Measurements from ENCODE around the gene LCN2. TPM values are rescaled to one million over a fixed set of nuclear protein-coding genes. Genes with fewer than 3 reads are reported as not detected.
"Not testable (repeated sequence)": the region's sequence is repeated elsewhere in the genome, so short reads cannot be mapped to it uniquely, and the experiment has no call there.

The LCN2 gene
- 1.3 TPM in 1 of 2 replicates, not detected in the other for polyA plus RNA-seq (2014; cell fraction: cytosol; rRNA removed)
- polyA plus RNA-seq (2014; cell fraction: nucleus; rRNA removed) = not detected in 2 replicates

DNA sequence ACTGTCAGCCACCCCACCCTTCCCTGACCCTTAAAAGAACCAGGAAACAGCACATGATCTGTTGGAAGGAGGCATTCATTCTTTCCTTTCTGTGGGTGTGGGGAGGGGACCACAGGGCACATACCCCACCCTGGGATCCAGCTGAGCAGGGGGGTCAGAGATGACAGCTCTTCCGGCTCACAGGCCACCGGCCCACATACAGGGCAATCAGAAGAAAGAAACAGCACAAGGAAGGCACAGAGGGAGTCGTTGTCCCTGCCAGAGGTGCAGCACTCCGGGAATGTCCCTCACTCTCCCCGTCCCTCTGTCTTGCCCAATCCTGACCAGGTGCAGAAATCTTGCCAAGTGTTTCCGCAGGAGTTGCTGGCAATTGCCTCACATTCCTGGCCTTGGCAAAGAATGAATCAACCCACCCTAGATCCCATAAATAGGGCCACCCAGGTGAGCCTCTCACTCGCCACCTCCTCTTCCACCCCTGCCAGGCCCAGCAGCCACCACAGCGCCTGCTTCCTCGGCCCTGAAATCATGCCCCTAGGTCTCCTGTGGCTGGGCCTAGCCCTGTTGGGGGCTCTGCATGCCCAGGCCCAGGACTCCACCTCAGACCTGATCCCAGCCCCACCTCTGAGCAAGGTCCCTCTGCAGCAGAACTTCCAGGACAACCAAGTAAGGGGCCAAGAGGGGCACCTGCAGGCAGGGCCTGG is at the start of gene LCN2:
TSS of gene LCN2 (plus strand) at position 453 of the 701 bp plus-strand sequence. CDS start at position 526, 73 bp downstream.
- DNase-seq (ENCODE audit: low spot score) = no peak

DNA sequence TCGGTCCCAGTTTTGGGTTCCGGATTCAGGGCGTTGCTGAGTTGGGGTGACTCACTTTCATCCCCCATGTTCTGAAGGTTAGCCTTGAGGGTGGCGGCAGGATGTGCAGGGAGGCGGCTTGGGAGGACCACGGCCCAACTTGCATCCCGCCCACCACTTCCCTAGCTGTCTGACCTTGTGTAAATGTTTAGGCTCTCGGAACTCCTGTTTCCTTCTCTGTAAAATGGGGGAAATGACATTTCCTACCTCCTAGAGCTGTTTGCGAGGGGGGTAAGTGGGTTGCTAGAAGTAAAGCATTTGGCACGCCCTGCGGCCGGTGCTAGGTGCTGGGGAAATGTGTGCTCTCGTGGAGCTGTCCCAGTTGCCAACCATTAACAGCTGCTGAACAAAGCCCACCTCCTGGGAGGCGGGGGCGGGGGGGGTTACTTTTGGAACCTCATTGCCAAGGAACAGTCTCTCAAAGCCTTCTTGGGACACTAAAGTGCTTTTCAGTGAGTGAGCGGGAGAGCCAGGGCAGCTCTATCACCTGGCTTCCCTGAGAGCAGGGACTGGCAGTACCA is 49.2 kb upstream of the LCN2 start:
- DNase-seq (ENCODE audit: low spot score) = no peak

DNA sequence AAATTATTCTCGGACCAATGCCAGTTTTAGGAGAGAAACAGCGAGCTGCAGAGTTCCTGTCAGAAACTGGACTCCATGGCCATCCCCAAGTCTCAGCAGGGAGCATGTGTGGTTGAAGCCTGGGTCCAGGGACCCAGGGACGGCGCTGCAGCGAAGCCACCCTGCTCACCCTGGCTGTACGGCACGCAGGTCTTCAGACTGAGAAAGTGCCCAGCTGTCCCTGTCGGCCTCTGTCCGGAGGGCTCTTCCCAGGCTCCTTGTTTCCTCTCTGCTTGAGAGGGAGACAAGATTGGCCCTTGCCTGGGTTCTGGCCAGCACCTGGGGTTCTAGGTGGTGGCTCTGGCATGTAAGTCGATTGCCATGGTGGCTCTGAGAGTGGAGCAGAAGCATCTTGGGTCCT is 48.7 kb upstream of the LCN2 start:
- DNase-seq (ENCODE audit: low spot score) = no peak

DNA sequence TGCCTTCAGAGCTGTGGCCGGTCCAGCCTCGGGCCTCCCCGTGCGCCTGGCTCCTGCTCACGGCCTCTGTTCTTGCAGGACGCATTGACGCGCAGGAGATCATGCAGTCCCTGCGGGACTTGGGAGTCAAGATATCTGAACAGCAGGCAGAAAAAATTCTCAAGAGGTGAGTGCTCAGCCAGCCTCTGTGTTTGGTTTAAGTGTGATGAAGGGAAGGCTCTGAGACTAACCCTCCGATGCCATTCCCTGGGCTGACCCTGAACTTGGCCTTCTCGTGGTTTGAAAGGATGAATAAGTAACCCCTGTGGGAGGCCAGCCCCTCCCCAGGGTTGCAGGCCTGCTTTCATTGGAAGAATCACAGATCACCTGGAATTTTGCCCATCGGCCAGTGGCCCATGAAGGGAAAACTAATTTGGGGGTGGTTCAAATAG is 48.0 kb upstream of the LCN2 start:
- DNase-seq (ENCODE audit: low spot score) = no peak

DNA sequence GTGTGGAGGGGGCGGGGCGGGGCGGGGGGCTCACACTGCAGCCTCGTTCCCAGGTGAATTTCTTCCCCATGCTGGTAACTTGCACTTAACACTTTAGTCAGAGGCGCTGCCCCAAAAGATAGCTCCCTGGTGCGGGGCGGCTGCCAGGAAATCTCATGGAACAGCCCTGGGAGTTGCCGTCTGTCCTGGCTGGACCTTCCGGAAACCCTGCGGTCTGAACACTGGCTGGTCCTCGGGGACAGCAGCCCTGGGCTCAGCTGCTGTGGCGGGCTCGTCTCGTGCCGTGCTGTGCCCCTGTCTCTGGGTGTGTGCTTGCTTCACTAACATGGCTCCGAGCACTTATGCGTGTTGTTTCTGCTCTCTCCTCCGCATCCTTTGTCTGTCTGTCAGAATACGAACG is 47.6 kb upstream of the LCN2 start:
- no peak for DNase-seq (ENCODE audit: low spot score)

DNA sequence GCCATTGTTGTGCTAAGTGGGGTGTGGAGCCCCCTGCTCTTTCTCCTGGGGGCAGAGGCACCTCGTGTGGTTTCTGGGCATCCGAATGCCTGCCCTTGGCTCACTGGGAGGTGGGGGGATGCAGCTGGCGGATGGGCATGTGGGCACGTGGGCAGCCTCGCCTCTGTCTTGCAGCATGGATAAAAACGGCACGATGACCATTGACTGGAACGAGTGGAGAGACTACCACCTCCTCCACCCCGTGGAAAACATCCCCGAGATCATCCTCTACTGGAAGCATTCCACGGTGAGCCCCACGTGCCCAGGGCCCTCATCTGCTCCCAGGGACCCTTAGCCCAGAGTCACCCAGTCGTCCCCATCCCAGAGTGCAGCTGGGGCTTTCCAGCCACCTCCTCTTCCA is 47.1 kb upstream of the LCN2 start:
- no peak for DNase-seq (ENCODE audit: low spot score)

DNA sequence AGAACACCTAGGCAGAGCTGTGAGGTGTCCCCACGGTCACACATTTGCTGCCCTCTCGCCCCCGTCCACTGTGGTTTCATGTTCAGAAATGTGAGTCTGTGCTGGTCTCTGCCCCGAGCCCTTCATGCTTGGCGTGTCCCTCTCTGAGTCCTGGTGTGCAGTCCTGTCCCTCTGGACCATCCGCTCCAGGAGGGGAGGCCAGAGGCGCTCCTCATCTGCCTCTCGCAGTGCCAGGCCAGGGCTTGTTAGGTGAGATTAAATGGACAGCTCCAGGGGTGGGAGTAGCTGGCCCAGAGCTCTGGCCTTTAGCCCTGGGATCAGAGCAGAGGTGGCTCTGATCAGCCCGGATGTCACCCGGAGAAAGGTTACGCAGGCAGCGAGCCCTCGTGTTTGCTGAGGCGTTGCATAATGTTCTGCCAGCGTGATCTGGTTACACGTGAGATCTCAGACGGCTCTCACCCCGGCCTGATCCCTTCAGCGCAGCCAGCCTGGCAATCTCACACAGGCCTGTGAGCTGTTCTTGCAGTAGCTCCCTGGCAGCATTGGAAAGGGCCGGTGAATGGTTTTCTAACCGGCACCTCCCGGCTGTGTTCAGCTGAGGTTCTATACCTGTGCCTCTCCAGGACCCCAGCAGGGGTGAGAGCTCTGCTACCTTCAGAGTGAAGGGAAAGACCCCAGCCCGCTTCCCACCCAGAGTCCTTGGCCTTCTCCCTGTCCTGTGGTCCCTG is 46.2 kb upstream of the LCN2 start:
- DNase-seq (ENCODE audit: low spot score) = no peak

DNA sequence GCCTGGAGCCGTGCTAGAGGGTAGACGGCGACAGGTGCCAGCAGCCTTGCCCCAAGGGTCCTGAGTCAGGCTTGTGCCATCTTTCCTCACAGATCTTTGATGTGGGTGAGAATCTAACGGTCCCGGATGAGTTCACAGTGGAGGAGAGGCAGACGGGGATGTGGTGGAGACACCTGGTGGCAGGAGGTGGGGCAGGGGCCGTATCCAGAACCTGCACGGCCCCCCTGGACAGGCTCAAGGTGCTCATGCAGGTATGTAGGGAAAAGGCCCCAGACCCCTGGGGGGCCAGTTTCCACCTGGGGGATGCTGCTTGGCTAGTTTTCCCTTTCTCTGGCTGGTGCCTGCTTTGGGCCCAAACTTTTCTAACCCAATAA is 45.7 kb upstream of the LCN2 start:
- no peak for DNase-seq (ENCODE audit: low spot score)

DNA sequence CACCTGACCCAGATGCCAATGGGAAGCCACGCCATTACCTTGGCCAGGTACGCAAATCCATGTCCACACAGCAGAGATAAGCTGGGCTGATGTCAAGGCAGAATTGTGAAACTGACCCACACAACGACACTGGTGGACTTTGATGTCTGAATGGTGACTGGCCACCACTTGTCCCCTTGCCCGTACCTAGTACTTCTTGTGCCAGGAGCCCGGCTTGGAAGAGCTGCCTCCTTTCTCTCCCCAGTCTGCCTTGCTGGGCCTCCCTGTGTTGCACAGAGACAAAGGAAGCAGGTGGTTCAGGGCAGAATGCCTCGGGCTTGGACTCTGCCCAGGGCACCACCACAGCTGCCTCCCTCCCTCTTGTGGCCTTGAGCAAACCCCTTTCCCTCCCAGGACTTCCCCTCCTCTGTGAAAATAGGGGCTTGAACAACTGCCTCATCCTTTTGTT is 45.1 kb upstream of the LCN2 start:
- DNase-seq (ENCODE audit: low spot score) = no peak

DNA sequence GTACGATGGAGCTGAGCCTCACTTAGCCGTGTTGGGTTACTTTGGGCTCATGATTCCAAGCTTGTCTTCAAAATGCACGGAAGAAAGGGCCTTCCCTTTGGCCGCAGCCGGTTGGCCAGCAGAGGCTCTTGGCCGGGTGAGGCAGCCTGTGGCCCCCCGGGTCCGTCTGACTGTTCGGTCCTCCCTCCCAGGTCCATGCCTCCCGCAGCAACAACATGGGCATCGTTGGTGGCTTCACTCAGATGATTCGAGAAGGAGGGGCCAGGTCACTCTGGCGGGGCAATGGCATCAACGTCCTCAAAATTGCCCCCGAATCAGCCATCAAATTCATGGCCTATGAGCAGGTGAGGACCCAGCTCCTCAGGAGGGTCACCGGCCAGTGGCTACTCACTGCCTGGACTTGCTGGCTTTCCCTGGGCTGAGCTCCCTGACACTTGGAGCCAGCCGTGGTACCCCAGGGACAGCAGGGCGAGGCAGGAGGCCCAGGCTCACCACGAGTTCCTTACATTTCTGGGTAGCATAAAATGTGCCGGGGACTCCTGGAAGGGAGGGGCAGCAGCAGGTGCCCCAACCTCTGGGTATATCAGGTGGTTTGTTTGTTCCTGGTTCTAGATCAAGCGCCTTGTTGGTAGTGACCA is 43.6 kb upstream of the LCN2 start:
- DNase-seq (ENCODE audit: low spot score) = no peak

DNA sequence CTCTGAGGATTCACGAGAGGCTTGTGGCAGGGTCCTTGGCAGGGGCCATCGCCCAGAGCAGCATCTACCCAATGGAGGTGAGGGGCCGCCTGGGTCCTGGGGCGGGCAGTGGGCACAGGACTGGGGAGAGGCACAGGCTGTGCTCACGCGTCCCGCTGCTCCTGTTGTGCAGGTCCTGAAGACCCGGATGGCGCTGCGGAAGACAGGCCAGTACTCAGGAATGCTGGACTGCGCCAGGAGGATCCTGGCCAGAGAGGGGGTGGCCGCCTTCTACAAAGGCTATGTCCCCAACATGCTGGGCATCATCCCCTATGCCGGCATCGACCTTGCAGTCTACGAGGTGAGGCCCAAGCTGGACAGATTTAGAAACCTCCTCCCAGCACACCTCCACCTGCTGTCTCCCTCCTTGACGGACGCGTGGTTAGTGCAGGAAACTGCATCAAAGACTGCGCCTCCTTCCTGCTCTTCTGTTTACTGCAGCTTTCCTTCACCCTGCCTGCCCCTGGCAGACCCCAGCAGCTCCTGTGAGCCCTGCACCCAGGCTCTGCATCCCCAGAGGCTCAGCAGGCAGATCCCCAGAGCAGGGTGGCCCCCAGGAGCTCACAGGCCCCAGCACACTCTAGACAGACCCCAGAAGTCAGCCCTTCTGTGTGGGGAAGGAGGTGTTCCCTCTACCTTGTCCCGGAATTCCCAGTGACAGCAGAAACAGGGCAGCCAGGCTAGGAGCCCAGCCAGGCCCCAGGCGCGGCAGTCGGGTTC is 42.9 kb upstream of the LCN2 start:
- DNase-seq (ENCODE audit: low spot score) = no peak

DNA sequence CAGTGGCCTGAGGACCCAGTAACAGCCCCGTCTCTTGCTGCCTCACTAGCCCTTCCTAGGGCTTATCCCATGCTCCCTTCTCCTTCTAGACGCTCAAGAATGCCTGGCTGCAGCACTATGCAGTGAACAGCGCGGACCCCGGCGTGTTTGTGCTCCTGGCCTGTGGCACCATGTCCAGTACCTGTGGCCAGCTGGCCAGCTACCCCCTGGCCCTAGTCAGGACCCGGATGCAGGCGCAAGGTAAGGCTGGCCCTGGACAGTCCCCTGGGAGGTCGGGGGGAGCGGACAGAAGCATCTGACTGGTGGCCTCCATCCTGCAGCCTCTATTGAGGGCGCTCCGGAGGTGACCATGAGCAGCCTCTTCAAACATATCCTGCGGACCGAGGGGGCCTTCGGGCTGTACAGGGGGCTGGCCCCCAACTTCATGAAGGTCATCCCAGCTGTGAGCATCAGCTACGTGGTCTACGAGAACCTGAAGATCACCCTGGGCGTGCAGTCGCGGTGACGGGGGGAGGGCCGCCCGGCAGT is 42.2 kb upstream of the LCN2 start:
- DNase-seq (ENCODE audit: low spot score) = no peak

DNA sequence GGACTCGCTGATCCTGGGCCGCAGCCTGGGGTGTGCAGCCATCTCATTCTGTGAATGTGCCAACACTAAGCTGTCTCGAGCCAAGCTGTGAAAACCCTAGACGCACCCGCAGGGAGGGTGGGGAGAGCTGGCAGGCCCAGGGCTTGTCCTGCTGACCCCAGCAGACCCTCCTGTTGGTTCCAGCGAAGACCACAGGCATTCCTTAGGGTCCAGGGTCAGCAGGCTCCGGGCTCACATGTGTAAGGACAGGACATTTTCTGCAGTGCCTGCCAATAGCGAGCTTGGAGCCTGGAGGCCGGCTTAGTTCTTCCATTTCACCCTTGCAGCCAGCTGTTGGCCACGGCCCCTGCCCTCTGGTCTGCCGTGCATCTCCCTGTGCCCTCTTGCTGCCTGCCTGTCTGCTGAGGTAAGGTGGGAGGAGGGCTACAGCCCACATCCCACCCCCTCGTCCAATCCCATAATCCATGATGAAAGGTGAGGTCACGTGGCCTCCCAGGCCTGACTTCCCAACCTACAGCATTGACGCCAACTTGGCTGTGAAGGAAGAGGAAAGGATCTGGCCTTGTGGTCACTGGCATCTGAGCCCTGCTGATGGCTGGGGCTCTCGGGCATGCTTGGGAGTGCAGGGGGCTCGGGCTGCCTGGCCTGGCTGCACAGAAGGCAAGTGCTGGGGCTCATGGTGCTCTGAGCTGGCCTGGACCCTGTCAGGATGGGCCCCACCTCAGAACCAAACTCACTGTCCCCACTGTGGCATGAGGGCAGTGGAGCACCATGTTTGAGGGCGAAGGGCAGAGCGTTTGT is 41.6 kb upstream of the LCN2 start:
- DNase-seq (ENCODE audit: low spot score) = no peak

DNA sequence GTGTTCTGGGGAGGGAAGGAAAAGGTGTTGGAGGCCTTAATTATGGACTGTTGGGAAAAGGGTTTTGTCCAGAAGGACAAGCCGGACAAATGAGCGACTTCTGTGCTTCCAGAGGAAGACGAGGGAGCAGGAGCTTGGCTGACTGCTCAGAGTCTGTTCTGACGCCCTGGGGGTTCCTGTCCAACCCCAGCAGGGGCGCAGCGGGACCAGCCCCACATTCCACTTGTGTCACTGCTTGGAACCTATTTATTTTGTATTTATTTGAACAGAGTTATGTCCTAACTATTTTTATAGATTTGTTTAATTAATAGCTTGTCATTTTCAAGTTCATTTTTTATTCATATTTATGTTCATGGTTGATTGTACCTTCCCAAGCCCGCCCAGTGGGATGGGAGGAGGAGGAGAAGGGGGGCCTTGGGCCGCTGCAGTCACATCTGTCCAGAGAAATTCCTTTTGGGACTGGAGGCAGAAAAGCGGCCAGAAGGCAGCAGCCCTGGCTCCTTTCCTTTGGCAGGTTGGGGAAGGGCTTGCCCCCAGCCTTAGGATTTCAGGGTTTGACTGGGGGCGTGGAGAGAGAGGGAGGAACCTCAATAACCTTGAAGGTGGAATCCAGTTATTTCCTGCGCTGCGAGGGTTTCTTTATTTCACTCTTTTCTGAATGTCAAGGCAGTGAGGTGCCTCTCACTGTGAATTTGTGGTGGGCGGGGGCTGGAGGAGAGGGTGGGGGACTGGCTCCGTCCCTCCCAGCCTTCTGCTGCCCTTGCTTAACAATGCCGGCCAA is 40.8 kb upstream of the LCN2 start:
- no peak for DNase-seq (ENCODE audit: low spot score)

DNA sequence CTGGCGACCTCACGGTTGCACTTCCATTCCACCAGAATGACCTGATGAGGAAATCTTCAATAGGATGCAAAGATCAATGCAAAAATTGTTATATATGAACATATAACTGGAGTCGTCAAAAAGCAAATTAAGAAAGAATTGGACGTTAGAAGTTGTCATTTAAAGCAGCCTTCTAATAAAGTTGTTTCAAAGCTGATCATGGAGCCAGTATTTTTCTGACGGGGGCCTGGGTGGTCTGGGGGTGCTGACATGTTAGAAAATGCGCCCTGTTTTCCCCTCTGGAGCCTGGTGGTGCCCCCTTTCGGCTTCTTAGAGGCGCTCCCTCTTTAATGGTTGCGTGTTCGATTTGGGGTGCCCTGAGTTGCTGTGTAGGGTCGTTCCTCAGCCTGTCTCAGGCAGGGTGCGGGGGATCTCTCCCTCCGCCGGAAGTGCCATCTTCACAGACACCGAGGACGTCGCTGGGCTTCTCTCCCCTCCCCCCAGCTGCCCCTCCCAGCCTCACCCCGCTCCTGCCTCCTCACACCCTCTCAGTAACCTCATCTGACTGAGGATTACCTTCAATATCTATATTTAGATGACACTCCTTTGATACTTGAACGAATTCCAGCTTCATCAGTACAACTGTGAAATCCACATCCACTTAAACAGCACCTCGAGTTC is 40.1 kb upstream of the LCN2 start:
- no peak for DNase-seq (ENCODE audit: low spot score)

DNA sequence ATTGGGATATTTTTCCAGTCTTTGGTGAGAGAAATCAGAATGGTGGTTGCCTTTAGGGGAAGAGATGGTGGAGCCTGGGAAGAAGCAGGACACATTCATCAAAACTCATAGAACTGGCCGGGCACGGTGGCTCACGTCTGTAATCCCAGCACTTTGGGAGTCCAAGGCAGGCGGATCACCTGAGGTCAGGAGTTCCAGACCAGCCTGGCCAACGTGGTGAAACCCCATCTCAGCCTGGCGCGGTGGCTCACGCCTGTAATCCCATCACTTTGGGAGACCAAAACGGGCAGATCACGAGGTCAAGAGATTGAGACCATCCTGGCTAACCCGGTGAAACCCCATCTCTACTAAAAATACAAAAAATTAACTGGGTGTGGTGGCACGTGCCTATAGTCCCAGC is 37.5 kb upstream of the LCN2 start:
- DNase-seq (ENCODE audit: low spot score) = not testable (repeated sequence)

DNA sequence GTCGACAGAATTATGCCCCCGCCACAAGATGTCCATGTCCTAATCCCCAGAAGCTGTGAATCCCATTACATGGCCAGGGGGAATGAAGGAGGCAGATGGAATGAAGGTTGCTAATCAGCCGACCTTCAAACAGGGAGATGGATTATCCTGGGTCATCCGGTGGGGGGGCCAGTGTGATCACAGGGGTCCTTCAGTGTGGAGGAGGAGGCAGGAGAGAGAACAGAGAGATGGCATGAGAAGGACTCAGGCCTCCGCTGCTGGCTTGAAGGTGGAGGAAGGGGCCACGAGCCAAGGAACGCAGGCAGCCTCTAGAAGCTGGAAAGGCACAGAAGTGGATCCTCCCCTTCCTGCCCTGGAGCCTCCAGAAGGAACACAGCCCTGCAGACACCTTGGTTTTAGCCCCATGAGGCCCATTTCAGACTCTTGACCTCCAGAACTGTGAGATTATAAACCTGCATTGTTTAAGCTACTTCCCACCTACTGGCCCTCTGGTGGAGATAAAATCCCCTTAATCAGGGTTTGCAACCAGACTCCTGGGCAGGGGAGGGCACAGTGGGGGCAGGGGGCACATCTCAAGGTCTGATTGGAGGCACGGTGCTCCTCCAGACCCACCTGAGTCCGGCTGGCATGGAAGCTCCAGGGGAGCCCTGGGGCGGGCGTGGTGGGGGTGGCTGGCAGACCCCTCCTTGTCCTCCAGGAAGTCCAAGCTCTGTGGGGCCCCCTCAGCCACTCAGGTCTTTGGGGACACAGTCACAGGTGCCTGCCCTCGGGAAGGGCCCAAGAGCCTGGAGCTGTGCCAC is 35.5 kb upstream of the LCN2 start:
- DNase-seq (ENCODE audit: low spot score) = no peak
